ENCODE data around the gene KCNK5. TPM values are rescaled to one million over a fixed set of nuclear protein-coding genes. Genes with fewer than 3 reads are reported as not detected.

Gene KCNK5
- total and polyA plus RNA-seq, 9 of the 15 experiments (the other 6 are each of a cell fraction or from before 2014, with no cell fraction given) = 1.5 to 45.8 (median 25.8) TPM

GRCh38 chr6:39221779-39222641 is 7.3 kb downstream of the KCNK5 start (continued):
- TF ChIP-seq, protein P1, sequence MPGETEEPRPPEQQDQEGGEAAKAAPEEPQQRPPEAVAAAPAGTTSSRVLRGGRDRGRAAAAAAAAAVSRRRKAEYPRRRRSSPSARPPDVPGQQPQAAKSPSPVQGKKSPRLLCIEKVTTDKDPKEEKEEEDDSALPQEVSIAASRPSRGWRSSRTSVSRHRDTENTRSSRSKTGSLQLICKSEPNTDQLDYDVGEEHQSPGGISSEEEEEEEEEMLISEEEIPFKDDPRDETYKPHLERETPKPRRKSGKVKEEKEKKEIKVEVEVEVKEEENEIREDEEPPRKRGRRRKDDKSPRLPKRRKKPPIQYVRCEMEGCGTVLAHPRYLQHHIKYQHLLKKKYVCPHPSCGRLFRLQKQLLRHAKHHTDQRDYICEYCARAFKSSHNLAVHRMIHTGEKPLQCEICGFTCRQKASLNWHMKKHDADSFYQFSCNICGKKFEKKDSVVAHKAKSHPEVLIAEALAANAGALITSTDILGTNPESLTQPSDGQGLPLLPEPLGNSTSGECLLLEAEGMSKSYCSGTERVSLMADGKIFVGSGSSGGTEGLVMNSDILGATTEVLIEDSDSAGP (CRISPR knock-in tag; IDR thresholded peaks at IDR 0.05) = no peak
- no peak for TF ChIP-seq SMAD3 (CRISPR knock-in tag; conservative IDR thresholded peaks at IDR 0.05)
- peak; percentile 67 for TF ChIP-seq SMARCE1 (IDR thresholded peaks at IDR 0.05)
- no peak for TF ChIP-seq SLC30A9 (CRISPR knock-in tag; IDR thresholded peaks at IDR 0.05)
- TF ChIP-seq ELF1 (tag; IDR thresholded peaks at IDR 0.05) = no peak
- TF ChIP-seq ZKSCAN1 (IDR thresholded peaks at IDR 0.05; ENCODE audit: low read depth, low read length) = no peak
- TF ChIP-seq MAZ (CRISPR knock-in tag; conservative IDR thresholded peaks at IDR 0.05 in 1 of 2, IDR thresholded peaks at IDR 0.05 in 1 of 2) = no peak; a peak in 1 of 4 replicates
- TF ChIP-seq ZBTB40 (IDR thresholded peaks at IDR 0.05) = no peak
- TF ChIP-seq ZBTB40 (CRISPR knock-in tag; IDR thresholded peaks at IDR 0.05) = no peak
- TF ChIP-seq PCBP1 (IDR thresholded peaks at IDR 0.05; ENCODE audit: low read depth, low read length, poor library complexity, severe bottlenecking) = no peak
- TF ChIP-seq CUX1 (CRISPR knock-in tag; IDR thresholded peaks at IDR 0.05) = no peak
